Neural cell (in vitro differentiated cells): Measurements from ENCODE around the gene EYA3. TPM values are rescaled to one million over a fixed set of nuclear protein-coding genes. Genes with fewer than 3 reads are reported as not detected.

Experiments
- H2AFZ ChIP-seq: fragments of 200-600, 300-800 bp; sonication (generic), shearing (Covaris generic); 2 replicates; pipeline ENCODE4 v1.6.0; 2014; ENCODE audit warnings: low read depth, mild to moderate bottlenecking, antibody characterized with exemption, low read length, moderate library complexity
- H3F3A ChIP-seq: fragments of 200-600 bp; shearing (Covaris generic); 2 replicates; pipeline ENCODE4 v1.6.1; 2016; ENCODE audit warnings: mild to moderate bottlenecking, moderate library complexity, mixed read lengths, antibody characterized with exemption, low read length; ENCODE audit not compliant: insufficient read depth, poor library complexity, severe bottlenecking
- H3K27ac ChIP-seq: fragments of 200-600, 300-800 bp; sonication (generic), shearing (Covaris generic); 2 replicates; pipeline ENCODE4 v1.5.1; 2014; ENCODE audit warnings: mild to moderate bottlenecking, low read length, moderate library complexity
- H3K27me3 ChIP-seq: fragments of 300-800, 200-600 bp; sonication (generic), shearing (Covaris generic); 2 replicates; pipeline ENCODE4 v1.6.0; 2014; ENCODE audit warnings: mild to moderate bottlenecking, low read depth, low read length, moderate library complexity; ENCODE audit not compliant: insufficient read depth
- H3K36me3 ChIP-seq: fragments of 300-800, 200-600 bp; sonication (generic), shearing (Covaris generic); 2 replicates; pipeline ENCODE4 v1.5.1; 2014; ENCODE audit warnings: mild to moderate bottlenecking, antibody characterized with exemption, low read length, moderate library complexity; ENCODE audit not compliant: insufficient read depth
- H3K4me2 ChIP-seq: fragments of 300-800, 200-600 bp; sonication (generic), shearing (Covaris generic); 2 replicates; pipeline ENCODE4 v1.6.0; 2014; ENCODE audit warnings: mild to moderate bottlenecking, low read length
- H3K4me3 ChIP-seq: fragments of 300-800, 200-600 bp; sonication (generic), shearing (Covaris generic); 2 replicates; pipeline ENCODE4 v1.5.1; 2014; ENCODE audit warnings: mild to moderate bottlenecking, low read length, moderate library complexity
- H3K79me2 ChIP-seq: fragments of 200-600 bp; shearing (Covaris generic); replicated peaks from 2 replicates; pipeline ENCODE4 v1.6.0; 2014; ENCODE audit warnings: mild to moderate bottlenecking, low read length, moderate library complexity; ENCODE audit not compliant: insufficient read depth
- H3K9ac ChIP-seq: fragments of 300-800, 200-600 bp; sonication (generic), shearing (Covaris generic); 2 replicates; pipeline ENCODE4 v1.6.1; 2016; ENCODE audit warnings: mild to moderate bottlenecking, low read length, mixed read lengths
- H3K9me2 ChIP-seq: fragments of 200-600 bp; shearing (Covaris generic); 2 replicates; pipeline ENCODE4 v1.6.1; 2016; ENCODE audit warnings: mild to moderate bottlenecking, low read length, mixed read lengths; ENCODE audit not compliant: insufficient read depth
- H3K9me3 ChIP-seq: fragments of 200-600, 300-800 bp; sonication (generic), shearing (Covaris generic); 2 replicates; pipeline ENCODE4 v1.6.1; 2016; ENCODE audit warnings: mild to moderate bottlenecking, mixed run types, low read length, moderate library complexity, mixed read lengths
- H4K20me1 ChIP-seq: fragments of 200-600 bp; shearing (Covaris generic); 2 replicates; pipeline ENCODE4 v1.6.1; 2016; ENCODE audit warnings: mild to moderate bottlenecking, mixed run types; ENCODE audit not compliant: insufficient read depth
- CTCF ChIP-seq: fragments of 450-650 bp; IDR thresholded peaks from 2 replicates; pipeline ENCODE4 v1.5.1; 2014; ENCODE audit warnings: antibody characterized with exemption, mild to moderate bottlenecking, moderate library complexity; ENCODE audit not compliant: poor library complexity, severe bottlenecking
- EP300 ChIP-seq: fragments of 450-650 bp; conservative IDR thresholded peaks from 2 replicates; pipeline ENCODE4 v1.6.1; 2014; ENCODE audit warnings: antibody characterized with exemption, mild to moderate bottlenecking, moderate library complexity; ENCODE audit not compliant: poor library complexity, severe bottlenecking
- EZH2 ChIP-seq: fragments of 200-600, 300-800 bp; shearing (Covaris generic), sonication (generic); IDR thresholded peaks from 2 replicates; pipeline ENCODE4 v1.6.1; 2014; ENCODE audit warnings: antibody characterized with exemption, low read length, borderline replicate concordance, mild to moderate bottlenecking; ENCODE audit not compliant: insufficient read depth, poor library complexity, severe bottlenecking
- MXI1 ChIP-seq: fragments of 450-650 bp; conservative IDR thresholded peaks from 2 replicates; pipeline ENCODE4 v1.6.1; 2014; ENCODE audit warnings: antibody characterized with exemption, mild to moderate bottlenecking; ENCODE audit not compliant: poor library complexity, severe bottlenecking
- POLR2AphosphoS5 ChIP-seq: IDR thresholded peaks from 2 replicates; pipeline ENCODE4 v1.6.1; 2012
- RAD21 ChIP-seq: fragments of 450-650 bp; conservative IDR thresholded peaks from 2 replicates; pipeline ENCODE4 v1.6.1; 2014; ENCODE audit warnings: antibody characterized with exemption, mild to moderate bottlenecking, moderate library complexity
- SMC3 ChIP-seq: fragments of 450-650 bp; conservative IDR thresholded peaks from 2 replicates; pipeline ENCODE4 v1.6.1; 2014; ENCODE audit warnings: antibody characterized with exemption, mild to moderate bottlenecking, moderate library complexity; ENCODE audit not compliant: poor library complexity
- TAF1 ChIP-seq: IDR thresholded peaks from 2 replicates; pipeline ENCODE4 v1.6.1; 2012; ENCODE audit warnings: low read depth
- polyA plus RNA-seq: library from polyadenylated mRNA; depleted of rRNA; stranded (reverse); fragments of >200 nt; gene quantifications from 2 replicates; pipeline ENCODE4 v1.2.3, GENCODE V29; 2014
- TF ChIP-seq, protein P1 (sequence below): IDR thresholded peaks from 2 replicates; pipeline ENCODE4 v1.6.1; 2012; ENCODE audit warnings: borderline replicate concordance

Gene EYA3
- polyA plus RNA-seq, 1 donor from 2014 or later, result 11.2 TPM

- no peaks in the 10 kb centered on the region for H3K9me3 ChIP-seq
- H3K36me3 ChIP-seq, result no peaks in the 10 kb centered on the region
- peaks cover 23% of the 10 kb centered on the region for H3K79me2 ChIP-seq
- H3K9me2 ChIP-seq, result no peaks in the 10 kb centered on the region
- no peak overlapping the region for H3K27ac ChIP-seq
- no peaks in the 10 kb centered on the region for H4K20me1 ChIP-seq
- no peaks in the 10 kb centered on the region for H3K27me3 ChIP-seq
- no peaks in the 10 kb centered on the region for H3F3A ChIP-seq
- H2AFZ ChIP-seq, result no peak overlapping the region
- no peak overlapping the region for H3K9ac ChIP-seq
- TF ChIP-seq, protein P1, sequence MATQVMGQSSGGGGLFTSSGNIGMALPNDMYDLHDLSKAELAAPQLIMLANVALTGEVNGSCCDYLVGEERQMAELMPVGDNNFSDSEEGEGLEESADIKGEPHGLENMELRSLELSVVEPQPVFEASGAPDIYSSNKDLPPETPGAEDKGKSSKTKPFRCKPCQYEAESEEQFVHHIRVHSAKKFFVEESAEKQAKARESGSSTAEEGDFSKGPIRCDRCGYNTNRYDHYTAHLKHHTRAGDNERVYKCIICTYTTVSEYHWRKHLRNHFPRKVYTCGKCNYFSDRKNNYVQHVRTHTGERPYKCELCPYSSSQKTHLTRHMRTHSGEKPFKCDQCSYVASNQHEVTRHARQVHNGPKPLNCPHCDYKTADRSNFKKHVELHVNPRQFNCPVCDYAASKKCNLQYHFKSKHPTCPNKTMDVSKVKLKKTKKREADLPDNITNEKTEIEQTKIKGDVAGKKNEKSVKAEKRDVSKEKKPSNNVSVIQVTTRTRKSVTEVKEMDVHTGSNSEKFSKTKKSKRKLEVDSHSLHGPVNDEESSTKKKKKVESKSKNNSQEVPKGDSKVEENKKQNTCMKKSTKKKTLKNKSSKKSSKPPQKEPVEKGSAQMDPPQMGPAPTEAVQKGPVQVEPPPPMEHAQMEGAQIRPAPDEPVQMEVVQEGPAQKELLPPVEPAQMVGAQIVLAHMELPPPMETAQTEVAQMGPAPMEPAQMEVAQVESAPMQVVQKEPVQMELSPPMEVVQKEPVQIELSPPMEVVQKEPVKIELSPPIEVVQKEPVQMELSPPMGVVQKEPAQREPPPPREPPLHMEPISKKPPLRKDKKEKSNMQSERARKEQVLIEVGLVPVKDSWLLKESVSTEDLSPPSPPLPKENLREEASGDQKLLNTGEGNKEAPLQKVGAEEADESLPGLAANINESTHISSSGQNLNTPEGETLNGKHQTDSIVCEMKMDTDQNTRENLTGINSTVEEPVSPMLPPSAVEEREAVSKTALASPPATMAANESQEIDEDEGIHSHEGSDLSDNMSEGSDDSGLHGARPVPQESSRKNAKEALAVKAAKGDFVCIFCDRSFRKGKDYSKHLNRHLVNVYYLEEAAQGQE, result no peak
- no peak for TF ChIP-seq EP300
- no peak for TF ChIP-seq EZH2
- TF ChIP-seq TAF1, result no peak
- TF ChIP-seq MXI1, result no peak
- no peak for TF ChIP-seq SMC3
- no peak for TF ChIP-seq RAD21
- no peak for TF ChIP-seq CTCF
- TF ChIP-seq POLR2AphosphoS5, result no peak
- no peak overlapping the region for H3K4me3 ChIP-seq
- no peak overlapping the region for H3K4me2 ChIP-seq
These were observed 9.5 kb downstream of the EYA3 start for GRCh38 chr1:28078680-28079626.

- Histone ChIP-seq H3K9me3 (no peaks in the 10 kb centered on the region), H3F3A (no peaks in the 10 kb centered on the region), H3K9ac (no peak overlapping the region), H3K27me3 (no peaks in the 10 kb centered on the region), H3K27ac (no peak overlapping the region), H2AFZ (no peak overlapping the region), H4K20me1 (no peaks in the 10 kb centered on the region), H3K4me3 (no peak overlapping the region), H3K9me2 (no peaks in the 10 kb centered on the region), H3K4me2 (no peak overlapping the region), H3K36me3 (no peaks in the 10 kb centered on the region), H3K79me2 (peaks cover 23% of the 10 kb centered on the region)
- TF ChIP-seq EP300 (no peak), EZH2 (no peak), CTCF (no peak), RAD21 (no peak), SMC3 (no peak), MXI1 (no peak), POLR2AphosphoS5 (no peak), TAF1 (no peak)
- TF ChIP-seq, protein P1, result no peak
These were observed 10.1 kb downstream of the EYA3 start for GRCh38 chr1:28078262-28078661.
